ENCODE measurements around the gene ADCY4.
"Not testable (repeated sequence)": the region's sequence is repeated elsewhere in the genome, so short reads cannot be mapped to it uniquely, and the experiment has no call there.

The ADCY4 gene

DNA sequence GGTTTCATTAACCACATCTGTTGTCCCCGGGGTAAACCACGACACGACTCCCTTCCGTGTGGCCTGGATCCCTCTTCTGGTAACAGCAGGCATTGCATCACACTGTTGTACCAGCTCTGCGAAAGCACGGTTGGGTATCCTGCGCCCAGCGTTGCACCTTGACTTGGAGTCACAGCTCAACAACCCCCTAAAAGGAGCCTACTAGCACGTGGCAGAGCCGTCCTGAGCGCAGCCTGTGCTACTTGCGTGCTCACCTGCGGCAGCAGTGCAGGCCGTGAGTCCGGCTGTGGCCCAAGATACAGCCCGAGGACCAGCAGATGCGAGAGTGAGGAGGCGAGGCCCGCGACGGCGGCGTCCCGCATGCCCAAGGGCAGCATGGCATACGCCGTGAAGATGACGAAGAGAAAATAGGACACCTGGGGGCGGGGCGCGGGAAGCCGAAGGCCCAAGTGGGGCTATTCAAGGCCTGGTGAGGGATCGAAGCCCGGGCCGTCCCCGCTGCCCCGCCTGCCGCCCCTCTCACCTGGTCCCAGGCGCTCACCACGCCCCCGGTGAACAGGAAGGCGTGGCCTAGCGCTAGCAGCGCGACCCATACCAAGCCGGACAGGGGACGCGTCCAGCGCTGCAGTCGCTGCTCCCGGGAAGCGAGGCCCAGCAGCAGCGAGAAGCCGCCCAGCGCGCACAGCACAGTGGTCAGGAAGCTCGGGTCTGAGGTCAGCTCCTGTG, 2.4 kb downstream of the ADCY4 start:
- H3K4me3 ChIP-seq (ENCODE audit: low read depth, low read length) = peak overlapping the region; percentile 42
- H3K36me3 ChIP-seq (ENCODE audit: control insufficient read depth, insufficient read depth, low read length) = no peaks in the 10 kb centered on the region
- peaks cover 8% of the 10 kb centered on the region for H3K4me1 ChIP-seq (ENCODE audit: control insufficient read depth, insufficient read depth, low read length)
- H3K9ac ChIP-seq (ENCODE audit: low read depth, low read length) = no peak overlapping the region
- H3K27me3 ChIP-seq (ENCODE audit: control insufficient read depth, insufficient read depth, low read length) = peaks cover 83% of the 10 kb centered on the region
- no peaks in the 10 kb centered on the region for H3K9me3 ChIP-seq (ENCODE audit: control insufficient read depth, insufficient read depth, low read length)

DNA sequence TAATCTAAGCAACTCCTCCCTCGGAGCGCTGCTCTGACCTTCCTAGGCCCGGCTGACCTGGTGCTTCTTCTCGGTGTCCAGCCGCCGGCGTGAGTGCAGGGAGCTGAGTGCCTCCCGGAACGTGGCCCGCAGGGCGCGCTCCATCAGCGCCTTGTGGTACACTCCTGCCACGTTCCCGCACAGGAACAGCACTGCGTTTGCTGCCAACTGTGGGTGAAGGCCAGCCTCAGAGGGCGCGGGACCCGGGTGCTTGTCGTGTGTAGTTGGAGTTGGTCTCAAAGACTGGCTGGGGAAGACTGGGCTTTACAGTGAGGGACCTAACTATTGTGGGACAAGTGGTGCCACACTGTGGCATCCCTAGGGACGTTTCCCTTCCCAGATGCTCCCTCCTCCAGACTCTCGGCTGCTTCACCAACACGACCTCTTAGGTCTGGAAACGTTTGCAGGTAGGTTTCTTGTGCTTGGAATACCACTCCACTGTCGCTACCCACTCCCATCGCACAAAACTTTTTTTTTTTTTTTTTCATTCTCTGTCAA, 3.1 kb downstream of the ADCY4 start:
- Histone ChIP-seq H3K9ac (ENCODE audit: low read depth, low read length) (no peak overlapping the region), H3K4me1 (ENCODE audit: control insufficient read depth, insufficient read depth, low read length) (peaks cover 8% of the 10 kb centered on the region), H3K27me3 (ENCODE audit: control insufficient read depth, insufficient read depth, low read length) (peaks cover 77% of the 10 kb centered on the region), H3K9me3 (ENCODE audit: control insufficient read depth, insufficient read depth, low read length) (no peaks in the 10 kb centered on the region), H3K36me3 (ENCODE audit: control insufficient read depth, insufficient read depth, low read length) (no peaks in the 10 kb centered on the region), H3K4me3 (ENCODE audit: low read depth, low read length) (peak overlapping the region; percentile 42)

DNA sequence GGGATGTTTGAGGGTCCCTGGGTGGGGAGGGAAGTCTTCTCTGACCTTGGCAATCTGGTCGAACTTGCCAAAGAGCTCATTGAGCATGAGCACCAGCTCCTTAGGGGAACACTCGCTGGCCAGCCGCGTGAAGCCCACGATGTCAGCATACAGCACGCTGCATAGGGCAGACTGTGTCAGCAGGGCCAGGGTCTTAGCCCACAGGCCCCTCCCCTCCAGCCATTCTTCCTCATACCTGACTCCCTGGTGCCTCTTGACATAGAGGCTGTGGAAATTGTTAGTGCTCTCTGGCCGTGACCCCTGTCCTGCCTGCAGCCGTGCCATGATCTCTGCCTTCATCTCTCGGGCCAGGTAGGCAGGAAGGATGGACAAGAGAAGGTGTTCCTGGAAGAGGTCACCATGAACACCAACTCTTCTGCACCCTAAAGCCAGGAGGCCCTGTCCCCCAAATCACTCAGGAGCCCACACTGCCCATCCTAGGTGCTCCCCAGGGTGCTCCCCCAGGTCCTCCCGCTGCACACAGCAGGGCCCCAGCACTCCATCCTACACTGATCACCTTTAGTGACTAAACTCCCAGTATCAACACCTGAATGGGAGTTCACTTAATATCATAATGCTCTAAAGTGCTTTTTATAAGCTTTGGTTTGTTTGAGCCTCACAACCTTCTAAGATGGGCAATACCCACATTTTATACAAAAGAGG, 3.7 kb downstream of the ADCY4 start:
- Histone ChIP-seq H3K36me3 (ENCODE audit: control insufficient read depth, insufficient read depth, low read length) (no peaks in the 10 kb centered on the region), H3K27me3 (ENCODE audit: control insufficient read depth, insufficient read depth, low read length) (peaks cover 71% of the 10 kb centered on the region), H3K4me1 (ENCODE audit: control insufficient read depth, insufficient read depth, low read length) (peaks cover 8% of the 10 kb centered on the region), H3K9ac (ENCODE audit: low read depth, low read length) (no peak overlapping the region), H3K4me3 (ENCODE audit: low read depth, low read length) (no peak overlapping the region), H3K9me3 (ENCODE audit: control insufficient read depth, insufficient read depth, low read length) (no peaks in the 10 kb centered on the region)

DNA sequence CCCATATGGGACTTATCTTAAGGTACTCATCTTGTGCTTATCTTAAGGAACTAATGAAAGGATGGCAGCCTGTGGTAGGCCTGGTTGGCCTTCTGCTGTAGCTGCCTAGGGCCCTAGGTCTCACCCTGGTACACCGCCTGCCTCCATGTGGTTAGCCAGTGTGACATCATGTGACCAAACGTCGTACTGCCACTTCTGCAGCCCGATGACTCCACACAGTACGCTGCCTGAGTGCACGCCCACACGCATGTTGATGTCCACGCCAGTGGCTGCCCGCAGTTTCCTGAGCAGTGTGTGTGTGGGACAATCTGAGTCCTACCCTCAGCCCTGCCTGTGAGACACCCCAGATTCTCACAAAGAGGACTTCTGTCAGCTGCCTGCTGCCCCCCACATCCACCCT, 5.1 kb downstream of the ADCY4 start:
- H3K36me3 ChIP-seq (ENCODE audit: control insufficient read depth, insufficient read depth, low read length) = no peaks in the 10 kb centered on the region
- no peak overlapping the region for H3K4me3 ChIP-seq (ENCODE audit: low read depth, low read length)
- no peak overlapping the region for H3K9ac ChIP-seq (ENCODE audit: low read depth, low read length)
- peaks cover 64% of the 10 kb centered on the region for H3K27me3 ChIP-seq (ENCODE audit: control insufficient read depth, insufficient read depth, low read length)
- H3K9me3 ChIP-seq (ENCODE audit: control insufficient read depth, insufficient read depth, low read length) = no peaks in the 10 kb centered on the region
- H3K4me1 ChIP-seq (ENCODE audit: control insufficient read depth, insufficient read depth, low read length) = peaks cover 6% of the 10 kb centered on the region

DNA sequence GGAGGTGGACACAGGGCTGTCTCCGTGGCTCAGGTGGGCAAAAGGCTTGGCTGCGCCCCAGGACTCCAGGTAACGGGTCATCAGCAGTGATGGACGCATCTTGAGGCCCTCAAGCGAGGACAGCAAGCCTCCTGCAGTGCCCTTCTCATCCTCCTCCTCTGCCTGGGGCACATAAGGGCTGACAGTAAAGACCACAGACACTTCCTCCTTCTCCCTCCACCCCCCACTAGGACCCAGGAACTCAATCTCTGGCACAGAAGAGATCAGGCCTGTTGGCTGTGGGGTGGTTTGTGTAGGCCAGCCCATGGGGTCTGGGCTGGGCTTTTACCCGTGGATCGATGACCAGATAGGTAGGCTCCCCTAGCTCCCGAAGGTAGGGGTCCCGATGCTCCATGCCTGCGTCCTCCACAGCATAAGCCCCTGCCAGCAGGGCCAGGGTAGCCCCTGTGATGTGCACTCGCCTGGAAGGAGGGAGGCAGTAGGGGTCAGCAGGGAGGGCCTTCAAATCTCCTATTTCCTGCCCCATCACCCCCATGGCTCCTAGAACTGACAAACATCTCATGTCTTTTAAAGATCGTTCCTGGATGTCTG, 5.7 kb downstream of the ADCY4 start:
- Histone ChIP-seq H3K27me3 (ENCODE audit: control insufficient read depth, insufficient read depth, low read length) (peaks cover 59% of the 10 kb centered on the region), H3K36me3 (ENCODE audit: control insufficient read depth, insufficient read depth, low read length) (no peaks in the 10 kb centered on the region), H3K4me3 (ENCODE audit: low read depth, low read length) (no peak overlapping the region), H3K9me3 (ENCODE audit: control insufficient read depth, insufficient read depth, low read length) (no peaks in the 10 kb centered on the region), H3K9ac (ENCODE audit: low read depth, low read length) (no peak overlapping the region), H3K4me1 (ENCODE audit: control insufficient read depth, insufficient read depth, low read length) (peaks cover 6% of the 10 kb centered on the region)

DNA sequence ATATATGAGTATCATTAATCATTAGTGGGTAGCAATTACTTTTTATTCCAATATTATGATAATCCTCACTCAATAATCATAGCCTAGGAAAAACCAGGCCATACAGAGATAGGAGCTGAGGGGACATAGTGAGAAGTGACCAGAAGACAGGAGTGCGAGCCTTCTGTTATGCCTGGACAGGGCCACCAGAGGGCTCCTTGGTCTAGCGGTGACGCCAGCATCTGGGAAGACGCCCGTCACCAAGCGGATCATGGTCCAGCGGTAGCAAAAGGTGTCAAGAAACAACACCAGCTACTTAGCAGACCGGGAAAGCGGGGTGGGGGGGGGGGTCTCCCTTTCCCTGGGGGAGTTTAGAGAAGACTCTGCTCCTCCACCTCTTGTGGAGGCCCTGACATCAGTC, 7.0 kb downstream of the ADCY4 start:
- H3K27me3 ChIP-seq (ENCODE audit: control insufficient read depth, insufficient read depth, low read length) = peaks cover 49% of the 10 kb centered on the region
- not testable (repeated sequence) for H3K4me3 ChIP-seq (ENCODE audit: low read depth, low read length); H3K9ac ChIP-seq (ENCODE audit: low read depth, low read length); H3K9me3 ChIP-seq (ENCODE audit: control insufficient read depth, insufficient read depth, low read length); H3K36me3 ChIP-seq (ENCODE audit: control insufficient read depth, insufficient read depth, low read length); H3K4me1 ChIP-seq (ENCODE audit: control insufficient read depth, insufficient read depth, low read length)

DNA sequence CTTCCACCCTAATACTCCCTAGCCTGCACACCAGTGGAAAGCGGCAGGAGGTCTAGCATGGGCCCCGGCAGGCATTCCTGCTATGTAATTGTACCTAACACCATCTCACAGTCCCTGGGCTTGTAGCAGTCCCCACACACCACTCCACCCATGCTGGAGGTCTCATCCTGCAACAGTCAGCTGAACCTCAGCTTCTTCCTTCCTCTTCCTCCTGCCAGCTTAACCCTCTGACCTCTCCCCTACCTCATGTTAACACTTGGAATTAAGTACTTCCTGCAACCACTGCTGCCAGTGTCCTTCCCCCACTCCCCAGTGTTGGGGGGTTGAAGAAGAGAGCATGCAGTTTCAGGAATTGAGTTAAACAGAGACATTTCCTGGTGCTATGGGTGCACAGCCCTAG, 7.6 kb downstream of the ADCY4 start:
- Histone ChIP-seq H3K27me3 (ENCODE audit: control insufficient read depth, insufficient read depth, low read length) (peaks cover 44% of the 10 kb centered on the region), H3K9me3 (ENCODE audit: control insufficient read depth, insufficient read depth, low read length) (no peaks in the 10 kb centered on the region), H3K9ac (ENCODE audit: low read depth, low read length) (no peak overlapping the region), H3K36me3 (ENCODE audit: control insufficient read depth, insufficient read depth, low read length) (no peaks in the 10 kb centered on the region), H3K4me3 (ENCODE audit: low read depth, low read length) (no peak overlapping the region), H3K4me1 (ENCODE audit: control insufficient read depth, insufficient read depth, low read length) (peaks cover 6% of the 10 kb centered on the region)

DNA sequence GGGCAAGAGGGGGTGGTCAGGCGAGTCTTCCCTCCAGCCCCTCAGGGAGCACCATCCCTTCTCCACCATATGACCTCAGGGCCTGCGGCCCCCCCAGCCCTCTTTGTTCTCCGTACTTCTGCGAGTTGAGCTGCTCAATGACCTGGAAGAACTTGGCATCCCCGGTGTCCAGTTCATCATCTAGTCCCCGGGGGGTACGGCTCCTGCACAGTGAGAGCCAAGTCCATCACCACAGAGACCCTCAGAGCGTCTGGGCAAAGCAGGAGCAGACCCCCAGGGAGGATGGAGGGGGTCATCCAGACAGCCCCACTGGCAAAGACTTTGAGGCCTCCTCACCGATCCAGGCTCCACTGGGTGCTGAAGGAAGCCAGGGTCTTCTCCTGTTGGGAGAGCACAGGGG, 8.9 kb downstream of the ADCY4 start:
- H3K9me3 ChIP-seq (ENCODE audit: control insufficient read depth, insufficient read depth, low read length) = no peaks in the 10 kb centered on the region
- H3K4me1 ChIP-seq (ENCODE audit: control insufficient read depth, insufficient read depth, low read length) = no peaks in the 10 kb centered on the region
- no peaks in the 10 kb centered on the region for H3K36me3 ChIP-seq (ENCODE audit: control insufficient read depth, insufficient read depth, low read length)
- no peak overlapping the region for H3K4me3 ChIP-seq (ENCODE audit: low read depth, low read length)
- peaks cover 31% of the 10 kb centered on the region for H3K27me3 ChIP-seq (ENCODE audit: control insufficient read depth, insufficient read depth, low read length)
- H3K9ac ChIP-seq (ENCODE audit: low read depth, low read length) = no peak overlapping the region

DNA sequence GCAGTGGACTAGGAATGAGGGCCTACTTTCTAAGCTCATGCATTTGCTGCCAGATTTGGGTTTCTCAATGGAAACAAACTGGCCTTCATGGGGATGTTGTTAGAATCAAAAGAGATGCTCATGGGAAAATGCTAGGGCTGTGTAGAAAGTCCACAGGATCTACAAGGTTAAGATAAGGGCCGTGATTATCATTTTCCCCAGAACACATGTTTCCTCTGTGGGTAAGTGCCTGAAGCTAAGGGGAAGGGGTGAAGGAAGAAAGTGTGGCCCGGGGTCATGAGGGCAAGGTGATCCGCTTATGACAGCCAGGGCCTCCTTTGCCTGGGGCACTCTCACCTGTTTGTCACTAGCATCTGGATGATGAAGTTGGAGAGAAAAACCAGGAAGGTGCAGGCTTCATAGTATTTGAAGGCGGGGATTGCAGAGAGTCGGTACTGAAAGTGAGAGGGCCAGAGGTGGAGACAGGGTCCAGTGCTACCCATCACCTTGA, 9.8 kb downstream of the ADCY4 start:
- Histone ChIP-seq H3K4me1 (ENCODE audit: control insufficient read depth, insufficient read depth, low read length) (no peaks in the 10 kb centered on the region), H3K9me3 (ENCODE audit: control insufficient read depth, insufficient read depth, low read length) (no peaks in the 10 kb centered on the region), H3K4me3 (ENCODE audit: low read depth, low read length) (no peak overlapping the region), H3K27me3 (ENCODE audit: control insufficient read depth, insufficient read depth, low read length) (peaks cover 22% of the 10 kb centered on the region), H3K9ac (ENCODE audit: low read depth, low read length) (no peak overlapping the region), H3K36me3 (ENCODE audit: control insufficient read depth, insufficient read depth, low read length) (no peaks in the 10 kb centered on the region)

DNA sequence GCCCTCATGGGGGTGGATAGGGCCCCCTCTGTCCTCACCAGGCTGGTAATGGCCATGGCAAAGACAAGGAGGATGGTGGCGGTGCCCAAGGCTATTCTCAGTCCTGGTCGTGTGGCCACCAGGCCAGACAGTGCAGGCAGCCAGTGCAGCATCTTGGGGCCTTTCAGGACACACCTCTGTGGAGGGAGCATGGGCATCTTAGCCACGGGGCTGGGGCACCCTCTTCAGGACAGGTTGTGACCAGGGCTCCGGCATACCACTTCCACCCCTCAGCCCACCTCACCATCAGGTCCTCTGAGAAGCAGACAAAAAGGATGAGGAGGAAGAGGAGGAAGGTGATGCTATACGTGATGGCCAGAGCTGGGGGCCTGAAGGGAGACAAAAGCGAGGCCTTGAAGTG, 10.8 kb downstream of the ADCY4 start:
- Histone ChIP-seq H3K9ac (ENCODE audit: low read depth, low read length) (no peak overlapping the region), H3K36me3 (ENCODE audit: control insufficient read depth, insufficient read depth, low read length) (no peaks in the 10 kb centered on the region), H3K9me3 (ENCODE audit: control insufficient read depth, insufficient read depth, low read length) (no peaks in the 10 kb centered on the region), H3K27me3 (ENCODE audit: control insufficient read depth, insufficient read depth, low read length) (peaks cover 20% of the 10 kb centered on the region), H3K4me1 (ENCODE audit: control insufficient read depth, insufficient read depth, low read length) (no peaks in the 10 kb centered on the region), H3K4me3 (ENCODE audit: low read depth, low read length) (no peak overlapping the region)

DNA sequence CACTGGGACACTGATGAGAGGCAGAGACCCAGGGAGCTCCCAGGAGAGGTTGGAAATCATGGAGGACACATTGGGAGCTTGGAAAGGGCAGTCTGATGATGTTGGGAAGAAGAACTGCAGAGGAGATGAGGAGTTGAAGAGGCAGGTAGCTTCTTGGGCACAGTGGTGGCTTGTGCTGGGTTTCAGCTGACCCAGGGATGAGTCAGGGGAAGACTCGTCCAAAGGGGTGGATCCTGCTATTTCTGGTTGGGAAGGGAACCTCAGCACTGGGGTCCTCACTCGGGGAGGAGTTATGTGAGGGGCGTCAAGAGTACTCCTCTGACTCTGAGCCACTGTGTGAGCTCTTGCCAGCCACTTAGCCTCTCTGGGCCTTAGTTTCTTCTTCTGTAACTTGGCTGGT, 11.5 kb downstream of the ADCY4 start:
- H3K4me1 ChIP-seq (ENCODE audit: control insufficient read depth, insufficient read depth, low read length) = no peaks in the 10 kb centered on the region
- H3K4me3 ChIP-seq (ENCODE audit: low read depth, low read length) = no peak overlapping the region
- H3K36me3 ChIP-seq (ENCODE audit: control insufficient read depth, insufficient read depth, low read length) = no peaks in the 10 kb centered on the region
- H3K27me3 ChIP-seq (ENCODE audit: control insufficient read depth, insufficient read depth, low read length) = peaks cover 22% of the 10 kb centered on the region
- no peak overlapping the region for H3K9ac ChIP-seq (ENCODE audit: low read depth, low read length)
- H3K9me3 ChIP-seq (ENCODE audit: control insufficient read depth, insufficient read depth, low read length) = no peaks in the 10 kb centered on the region

All from iPS-15b (cell line).